ENCODE data around the gene CABLES1. TPM values are rescaled to one million over a fixed set of nuclear protein-coding genes. Genes with fewer than 3 reads are reported as not detected.

The CABLES1 gene
- total RNA-seq, 4 donors from 2014 or later = 1.5 to 11.9 (median 6.1) TPM

- intact Hi-C loops (cut with DNase I; ENCODE audit: low total_unique reads) = no loop called here
- TF ChIP-seq EP300 (IDR thresholded peaks at IDR 0.05; ENCODE audit: low read depth) = no peak
- TF ChIP-seq POLR2A (IDR thresholded peaks at IDR 0.05) = no peak
- TF ChIP-seq POLR2AphosphoS5 (IDR thresholded peaks at IDR 0.05) = no peak
- no peak for TF ChIP-seq CTCF (IDR thresholded peaks at IDR 0.05)
Observed at GRCh38 chr18:23201741-23202140, 66.5 kb downstream of the CABLES1 start.

GRCh38 chr18:23203891-23204432, 68.7 kb downstream of the CABLES1 start:
- WGBS, 2 donors (ENCODE audit: low coverage in 1 of 2) = 89 to 93% methylated on average over 11 to 15 of the region's 15 CpGs
- in situ Hi-C loops (cut with MboI; ENCODE audit: low pct_ligation_motif_present in 1 of 4, low pct_unique_long_range_greater_than_20kb in 1 of 4, low sequenced_read_pairs in 3 of 4) (no loop called here), intact Hi-C loops (cut with DNase I; ENCODE audit: low total_unique reads) (no loop called here)
- Histone ChIP-seq H3K4me3 (no peak overlapping the region), H3K36me3 (no peaks in the 10 kb centered on the region), H3K9me3 (no peaks in the 10 kb centered on the region), H3K27ac (no peak overlapping the region), H3K27me3 (no peaks in the 10 kb centered on the region), H3K4me1 (no peaks in the 10 kb centered on the region)
- no peak for DNase-seq
- TF ChIP-seq EP300 (IDR thresholded peaks at IDR 0.05; ENCODE audit: low read depth) (no peak), POLR2AphosphoS5 (IDR thresholded peaks at IDR 0.05) (no peak), POLR2A (IDR thresholded peaks at IDR 0.05) (no peak), CTCF (IDR thresholded peaks at IDR 0.05) (no peak)

More at GRCh38 chr18:23201741-23202140, 66.5 kb downstream of the CABLES1 start:
- no peaks in the 10 kb centered on the region for H3K36me3 ChIP-seq
- 91 to 94% methylated on average over 9 to 10 of the region's 10 CpGs for WGBS, 2 donors (ENCODE audit: low coverage in 1 of 2)
- no peaks in the 10 kb centered on the region for H3K9me3 ChIP-seq
- H3K4me3 ChIP-seq = no peak overlapping the region
- no peak for DNase-seq
- H3K27ac ChIP-seq = no peak overlapping the region
- no peaks in the 10 kb centered on the region for H3K4me1 ChIP-seq
- H3K27me3 ChIP-seq = no peaks in the 10 kb centered on the region
- in situ Hi-C loops (cut with MboI; ENCODE audit: low pct_ligation_motif_present in 1 of 4, low pct_unique_long_range_greater_than_20kb in 1 of 4, low sequenced_read_pairs in 3 of 4) = no loop called here

- H3K27ac ChIP-seq = no peak overlapping the region
- no peak for TF ChIP-seq POLR2A (IDR thresholded peaks at IDR 0.05)
- no peaks in the 10 kb centered on the region for H3K9me3 ChIP-seq
- in situ Hi-C loops (cut with MboI; ENCODE audit: low pct_ligation_motif_present in 1 of 4, low pct_unique_long_range_greater_than_20kb in 1 of 4, low sequenced_read_pairs in 3 of 4) (no loop called here), intact Hi-C loops (cut with DNase I; ENCODE audit: low total_unique reads) (no loop called here)
- H3K27me3 ChIP-seq = no peaks in the 10 kb centered on the region
- no peaks in the 10 kb centered on the region for H3K36me3 ChIP-seq
- H3K4me3 ChIP-seq = no peak overlapping the region
- H3K4me1 ChIP-seq = no peaks in the 10 kb centered on the region
- 84 to 100% methylated on average over 4 to 10 of the region's 10 CpGs for WGBS, 2 donors (ENCODE audit: low coverage in 1 of 2)
- no peak for DNase-seq
Observed at GRCh38 chr18:23204589-23205235, 69.4 kb downstream of the CABLES1 start.

GRCh38 chr18:23205980-23206379, 70.7 kb downstream of the CABLES1 start:
- WGBS, 2 donors (ENCODE audit: low coverage in 1 of 2) = 91 to 100% methylated on average over 2 to 9 of the region's 9 CpGs
- intact Hi-C loops (cut with DNase I; ENCODE audit: low total_unique reads) = no loop called here

More at GRCh38 chr18:23205980-23206379, 70.7 kb downstream of the CABLES1 start:
- H3K27ac ChIP-seq = no peak overlapping the region
- no peaks in the 10 kb centered on the region for H3K9me3 ChIP-seq
- DNase-seq = no peak
- in situ Hi-C loops (cut with MboI; ENCODE audit: low pct_ligation_motif_present in 1 of 4, low pct_unique_long_range_greater_than_20kb in 1 of 4, low sequenced_read_pairs in 3 of 4) = no loop called here
- H3K4me3 ChIP-seq = no peak overlapping the region
- no peaks in the 10 kb centered on the region for H3K36me3 ChIP-seq
- TF ChIP-seq POLR2A (IDR thresholded peaks at IDR 0.05) = no peak
- TF ChIP-seq EP300 (IDR thresholded peaks at IDR 0.05; ENCODE audit: low read depth) = no peak
- TF ChIP-seq CTCF (IDR thresholded peaks at IDR 0.05) = no peak
- TF ChIP-seq POLR2AphosphoS5 (IDR thresholded peaks at IDR 0.05) = no peak
- H3K27me3 ChIP-seq = no peaks in the 10 kb centered on the region
- H3K4me1 ChIP-seq = no peaks in the 10 kb centered on the region

Data from transverse colon (tissue), 4 donors.